GM21786 (cell line): ENCODE results near the gene RALGPS1.

Source experiments
- ATAC-seq: cut with Tn5 transposase; IDR thresholded peaks from one replicate; pipeline ENCODE4 v1.9.1; 2021; ENCODE audit not compliant: unreplicated experiment

The RALGPS1 gene

DNA sequence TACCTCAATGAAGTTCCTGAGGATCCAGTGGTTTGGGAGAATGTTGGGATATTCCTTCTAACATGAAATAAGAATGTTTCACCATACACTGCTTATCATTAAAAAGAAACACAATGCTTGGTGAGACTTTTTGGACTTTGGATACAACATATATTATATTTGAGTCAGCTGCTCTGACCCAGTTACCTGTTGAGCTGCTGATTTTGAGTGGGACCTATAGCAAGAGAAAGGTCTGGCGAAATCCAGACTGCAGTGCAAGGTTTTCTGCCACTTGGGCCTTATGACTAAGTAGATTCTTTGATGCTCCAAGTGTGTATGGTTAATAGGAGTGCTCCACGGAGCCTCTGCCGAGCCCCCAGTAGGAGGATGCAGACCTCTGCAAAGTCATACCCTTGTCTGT is 10.0 kb upstream of the RALGPS1 start:
- ATAC-seq = no peak

DNA sequence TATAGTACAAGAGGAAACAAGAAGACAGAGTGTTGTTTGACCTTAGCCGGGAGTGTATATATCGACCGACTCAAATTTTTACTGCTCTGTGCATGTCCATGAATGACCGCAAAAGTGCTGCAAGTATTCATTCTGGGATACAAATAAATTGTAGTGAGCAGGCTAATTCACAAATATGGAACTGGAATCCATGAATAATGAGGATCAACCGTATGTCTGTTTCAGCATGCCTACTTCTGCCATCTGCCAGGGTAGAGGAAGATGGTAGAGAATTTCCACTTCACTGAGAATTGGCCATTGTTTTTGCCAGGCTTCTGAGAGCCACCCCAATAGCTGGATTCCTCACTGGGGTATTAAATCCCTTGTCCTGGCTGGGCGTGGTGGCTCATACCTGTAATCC is 8.5 kb upstream of the RALGPS1 start:
- no peak for ATAC-seq

DNA sequence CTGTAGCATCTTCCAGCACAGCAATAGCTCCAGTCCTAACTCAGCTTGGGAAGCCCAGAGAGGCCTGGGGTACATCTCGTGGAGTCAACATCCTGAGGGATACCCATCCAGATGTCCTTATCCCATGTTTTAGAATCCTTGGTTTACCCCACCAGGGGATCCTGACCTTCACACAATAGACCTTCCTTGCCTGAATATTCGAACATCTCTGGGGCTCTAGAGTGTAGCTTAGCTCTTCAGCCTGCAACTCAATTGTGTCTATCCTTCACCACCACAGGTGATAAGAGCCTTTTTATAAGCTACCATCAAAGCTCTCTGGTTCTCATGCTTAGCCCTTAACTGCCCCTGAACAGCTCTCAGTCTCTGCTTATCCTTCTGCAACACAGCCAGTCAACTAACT is 7.5 kb upstream of the RALGPS1 start:
- ATAC-seq = no peak

DNA sequence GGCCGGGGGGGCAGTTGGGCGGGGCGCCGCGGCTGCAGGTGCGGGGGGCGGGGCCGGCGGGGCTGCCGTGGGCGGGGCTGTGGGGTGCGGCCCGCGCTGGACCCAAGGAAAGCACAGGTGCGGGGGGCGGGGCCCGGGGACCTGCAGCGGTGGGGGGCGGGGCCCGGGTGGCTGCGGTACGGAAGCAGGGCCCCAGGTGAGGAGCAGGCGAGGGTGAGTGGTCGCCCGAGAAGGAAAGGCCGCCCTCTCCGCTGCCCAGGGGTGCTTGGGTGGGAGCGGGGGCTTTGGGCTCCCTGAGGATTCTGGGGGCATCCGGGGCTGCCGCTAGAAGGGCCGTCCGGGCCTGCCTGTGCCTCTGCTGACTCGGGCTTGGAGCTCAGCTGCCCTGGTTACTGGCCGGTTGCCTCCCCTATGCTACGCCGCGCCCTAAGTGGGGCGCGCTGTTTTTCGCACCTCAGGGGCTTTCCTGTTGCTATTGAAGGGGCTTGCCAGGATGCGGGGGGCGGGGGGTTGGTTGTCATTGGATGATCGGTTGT is 767 bp downstream of the RALGPS1 start:
- no peak for ATAC-seq

DNA sequence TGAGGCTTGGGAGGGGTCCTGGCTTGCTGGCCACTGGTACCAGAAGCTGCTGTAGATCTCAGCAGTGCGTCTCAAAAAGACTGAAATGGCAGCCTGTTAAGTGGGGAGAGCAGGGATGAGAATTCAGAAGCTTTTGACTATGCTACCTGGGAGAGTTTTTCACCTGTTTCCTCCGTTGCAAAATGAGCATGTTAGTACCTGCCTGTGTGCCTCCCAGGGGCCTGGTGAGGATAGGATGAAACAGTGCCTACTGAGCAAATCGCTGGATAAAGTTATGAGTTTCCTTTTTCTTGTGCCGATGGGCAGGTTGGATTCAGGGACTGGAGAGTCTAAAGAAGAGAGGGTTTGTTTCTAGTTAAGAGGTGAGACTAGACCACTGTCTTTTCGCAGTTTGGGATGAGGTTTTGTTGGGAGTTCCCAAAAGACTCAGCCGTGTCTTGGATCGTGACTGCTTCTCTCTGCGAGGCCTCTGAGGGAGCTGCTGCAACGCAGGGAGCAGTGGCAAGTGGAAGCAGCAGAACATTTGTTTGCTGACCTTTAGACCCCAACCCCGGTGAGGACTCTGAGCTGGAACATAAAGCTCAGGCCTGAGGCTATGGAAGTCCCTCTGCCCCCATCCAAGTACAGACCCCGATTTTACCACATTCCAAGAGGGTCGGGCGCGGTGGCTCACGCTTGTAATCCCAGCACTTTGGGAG is 1.4 kb downstream of the RALGPS1 start:
- ATAC-seq = no peak

DNA sequence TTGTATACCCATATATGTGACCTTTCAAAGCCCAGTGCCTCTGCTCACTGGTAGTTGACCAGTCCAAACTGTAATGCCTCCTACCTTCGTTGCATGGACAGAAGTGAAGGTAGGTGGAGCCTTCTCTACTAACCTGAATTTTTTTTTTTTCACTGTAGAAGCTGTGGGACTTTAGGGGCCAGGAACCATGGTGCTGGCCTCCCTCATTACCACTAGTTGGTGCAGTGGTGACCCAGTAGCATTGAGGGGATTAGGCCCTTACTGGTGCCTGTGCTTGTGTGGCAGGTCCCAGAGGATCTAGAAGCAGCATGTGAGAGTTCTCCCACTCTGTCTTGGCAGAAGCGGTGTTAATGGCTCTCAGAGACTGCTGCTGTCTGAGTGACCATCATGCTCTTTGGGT is 2.3 kb downstream of the RALGPS1 start:
- ATAC-seq = no peak

DNA sequence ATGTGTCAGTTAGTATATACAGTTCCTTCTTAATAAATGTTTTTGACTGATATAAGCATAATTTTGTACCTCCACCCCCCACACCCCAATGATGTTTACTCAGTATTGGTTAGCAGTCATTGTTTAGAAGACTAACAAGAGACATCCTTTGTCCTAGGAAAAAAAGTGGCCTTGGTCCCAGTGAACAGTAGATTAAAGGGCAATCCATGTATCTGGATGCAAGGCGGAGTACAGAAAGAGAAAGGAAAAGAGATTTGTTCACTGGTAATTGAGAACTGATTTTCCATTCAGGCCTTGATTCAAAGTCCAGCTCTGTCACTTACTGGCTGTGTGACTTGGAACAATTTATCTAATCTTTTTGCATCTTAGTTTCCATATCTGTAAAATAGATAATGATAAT is 4.6 kb downstream of the RALGPS1 start:
- ATAC-seq = no peak

DNA sequence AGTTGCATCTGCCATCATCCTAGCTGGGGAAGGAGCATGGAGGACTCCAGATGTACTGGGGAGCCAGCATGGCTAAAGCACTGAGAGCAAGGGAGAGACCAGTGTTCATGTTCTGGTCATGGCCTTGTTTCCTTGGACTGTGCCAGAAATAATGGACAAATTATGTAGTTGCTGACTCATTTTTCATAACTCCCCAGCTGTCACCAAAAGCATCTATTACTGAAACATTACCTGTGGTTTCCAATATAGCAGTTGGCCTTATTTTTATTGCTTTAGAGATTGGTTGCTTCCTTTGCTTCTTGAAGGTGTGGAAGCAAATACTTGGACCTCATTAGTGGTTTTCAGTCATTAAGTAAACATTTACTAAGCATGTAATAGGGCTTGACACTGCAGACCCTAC is 11.3 kb downstream of the RALGPS1 start:
- ATAC-seq = no peak

DNA sequence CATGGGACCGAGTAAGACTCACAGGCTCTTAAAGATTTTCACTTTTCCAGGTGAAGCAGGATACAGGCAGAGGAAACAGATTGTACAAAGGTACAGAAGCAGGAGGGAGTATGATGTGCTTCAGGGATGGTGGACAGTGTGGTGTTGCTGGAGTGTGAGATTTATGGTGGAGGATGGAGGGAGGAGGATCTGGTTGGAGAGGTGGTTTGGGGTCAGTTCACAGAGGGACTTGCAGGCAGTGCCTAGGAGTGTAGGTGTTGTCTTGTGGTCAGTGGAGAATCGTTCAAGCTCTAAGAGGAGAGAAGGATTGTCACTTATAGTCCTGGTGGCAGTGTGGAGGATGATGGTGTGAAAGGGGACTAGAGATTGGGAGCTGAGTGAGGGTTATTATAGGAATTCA is 11.8 kb downstream of the RALGPS1 start:
- ATAC-seq = no peak

DNA sequence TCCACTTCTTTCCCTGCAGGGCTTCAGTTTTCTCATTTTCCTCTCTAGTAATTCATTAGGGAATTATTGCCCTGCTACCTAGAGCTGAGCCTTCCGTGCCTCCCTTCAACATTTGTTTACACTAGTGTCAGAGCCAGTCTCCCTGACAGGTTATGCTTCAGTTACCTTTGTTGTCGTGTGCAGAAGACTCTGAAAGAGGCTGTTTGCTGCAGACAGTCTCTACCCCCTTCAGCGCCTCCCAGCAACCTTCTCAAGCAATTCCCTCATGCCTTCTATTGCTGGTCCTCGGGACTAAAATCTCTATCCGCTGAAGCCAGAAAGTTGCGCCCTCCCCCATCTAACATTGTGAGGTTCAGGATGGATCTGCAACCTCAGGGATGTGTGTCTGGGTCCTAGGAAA is 12.8 kb downstream of the RALGPS1 start:
- no peak for ATAC-seq

DNA sequence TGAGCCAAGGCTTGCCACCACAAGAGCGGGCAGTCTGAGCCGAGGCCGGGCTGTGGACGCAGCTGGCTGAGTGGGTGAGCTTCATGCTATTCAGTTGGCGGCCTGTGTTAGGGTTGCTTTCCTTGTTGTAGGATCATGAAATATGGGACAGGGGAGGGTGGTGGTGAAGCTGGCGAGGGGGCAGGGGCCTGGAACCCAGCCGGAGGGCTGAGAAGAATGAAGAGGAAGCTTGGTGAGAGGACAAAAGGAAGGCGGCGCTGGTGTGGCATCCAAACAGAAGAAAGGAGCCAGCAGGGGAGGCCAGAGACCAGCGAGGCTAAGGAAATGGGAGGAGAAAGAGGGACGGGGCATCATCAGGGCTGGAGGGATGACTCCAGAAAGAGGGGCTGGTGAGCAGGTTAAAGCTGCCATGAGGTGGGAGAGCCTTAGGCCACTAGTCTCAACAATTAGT is 18.3 kb downstream of the RALGPS1 start:
- ATAC-seq = no peak

DNA sequence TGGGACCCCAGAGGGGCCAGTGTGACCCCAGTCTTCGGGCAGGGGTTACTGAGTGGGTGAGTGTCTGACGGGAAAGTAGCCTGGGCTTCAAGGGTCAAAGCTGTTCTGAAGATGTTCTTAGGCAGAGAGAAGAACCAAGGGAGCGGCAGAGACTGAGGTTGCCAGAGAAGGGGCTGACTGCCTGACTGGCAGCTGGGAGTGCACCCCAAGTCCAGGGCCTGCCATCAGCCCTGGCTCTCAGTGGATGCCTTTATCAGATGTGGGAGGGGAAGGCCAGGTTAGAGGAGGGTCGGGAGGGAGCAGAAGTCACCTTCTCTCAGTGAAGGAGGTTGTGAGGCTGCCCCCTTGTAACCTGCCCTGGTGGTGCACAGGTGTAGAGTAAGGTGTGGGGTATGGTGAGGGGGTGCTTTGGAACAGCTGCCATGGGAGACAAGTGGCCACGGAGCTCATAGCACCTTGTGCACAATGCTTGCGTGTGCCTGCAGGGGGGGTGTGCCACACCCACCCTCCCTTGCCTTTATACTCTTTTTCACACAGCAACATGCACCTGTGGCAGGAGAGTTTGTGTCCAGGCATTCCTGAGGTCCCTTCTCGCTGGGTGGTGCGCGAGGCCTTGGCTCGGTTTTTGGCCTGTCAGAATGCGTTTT is 18.9 kb downstream of the RALGPS1 start:
- ATAC-seq = no peak

DNA sequence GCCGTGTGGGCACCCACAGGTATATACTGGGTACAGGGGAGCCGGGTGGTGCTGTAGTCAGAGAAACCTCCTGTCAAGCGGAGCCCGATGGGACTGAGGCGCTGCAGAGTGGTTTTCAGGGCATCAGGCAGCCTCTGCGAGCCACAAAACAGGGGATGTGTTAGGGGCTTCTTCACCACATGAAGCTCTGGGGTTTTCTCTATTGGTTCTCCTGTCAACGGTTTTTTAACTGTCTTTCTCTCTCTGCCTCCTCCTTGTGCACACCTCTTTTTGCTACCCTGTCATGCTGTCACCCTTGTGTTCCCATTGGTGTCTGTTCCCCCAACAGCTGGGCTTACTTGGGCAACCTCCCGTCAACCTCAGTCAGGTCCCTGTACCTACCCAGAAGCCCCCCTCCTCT is 19.9 kb downstream of the RALGPS1 start:
- no peak for ATAC-seq

DNA sequence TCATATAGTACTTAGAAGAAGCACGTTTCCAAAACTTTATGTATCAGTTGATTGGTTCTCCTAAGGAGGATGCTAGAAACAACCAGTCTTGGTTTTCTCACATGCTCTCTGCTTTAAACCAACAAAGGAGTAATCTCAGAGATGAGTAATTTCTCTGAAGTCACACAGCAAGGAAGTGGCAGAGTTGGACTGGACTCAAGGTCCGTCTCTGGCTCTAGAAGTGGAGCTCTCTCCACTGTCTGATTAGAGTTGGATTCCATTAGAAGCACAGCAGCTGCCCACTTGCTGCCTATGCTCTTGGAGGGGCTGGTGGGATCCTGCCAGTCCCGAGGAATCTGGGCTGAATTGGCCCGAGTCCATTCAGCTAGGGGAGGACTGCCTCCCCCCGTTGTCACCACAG is 21.0 kb downstream of the RALGPS1 start:
- ATAC-seq = no peak

DNA sequence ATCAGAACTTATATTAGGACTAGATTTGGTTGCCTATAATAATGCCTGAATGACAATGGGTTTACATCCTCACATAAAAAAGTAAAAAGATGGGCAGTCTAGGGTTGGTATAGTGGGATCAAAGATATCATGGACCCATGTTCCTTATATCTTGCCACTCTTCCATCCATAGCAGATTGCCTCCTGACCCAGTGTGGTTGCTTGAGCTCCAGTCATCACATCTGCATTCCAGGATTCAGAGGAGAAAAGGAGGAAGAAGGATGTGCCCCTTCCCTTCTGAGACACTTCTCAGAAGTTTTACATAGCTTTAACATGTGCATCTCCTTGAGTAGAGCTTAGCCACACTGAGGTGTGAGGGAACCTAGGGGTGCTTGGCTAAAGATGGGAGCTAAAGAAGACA is 22.9 kb downstream of the RALGPS1 start:
- no peak for ATAC-seq

DNA sequence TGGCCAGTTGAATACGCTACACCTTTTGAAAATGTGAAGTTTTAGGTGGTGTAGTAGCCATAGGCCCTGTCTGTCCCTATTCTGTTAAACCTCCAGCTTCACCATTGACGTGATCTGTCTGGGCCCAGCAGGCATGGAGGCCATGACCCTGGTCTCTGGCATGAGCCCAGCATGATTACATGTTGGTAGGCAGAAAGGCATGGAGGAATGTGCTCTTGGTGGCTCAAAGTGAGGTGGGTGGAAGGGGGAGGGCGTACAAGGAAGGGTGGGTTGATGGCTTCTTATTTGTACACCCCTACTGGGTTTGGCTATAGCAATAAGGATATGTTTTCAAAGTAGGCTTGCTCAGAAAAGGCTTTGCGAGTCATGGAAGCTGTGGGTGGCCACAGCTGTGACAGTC is 23.7 kb downstream of the RALGPS1 start:
- no peak for ATAC-seq

DNA sequence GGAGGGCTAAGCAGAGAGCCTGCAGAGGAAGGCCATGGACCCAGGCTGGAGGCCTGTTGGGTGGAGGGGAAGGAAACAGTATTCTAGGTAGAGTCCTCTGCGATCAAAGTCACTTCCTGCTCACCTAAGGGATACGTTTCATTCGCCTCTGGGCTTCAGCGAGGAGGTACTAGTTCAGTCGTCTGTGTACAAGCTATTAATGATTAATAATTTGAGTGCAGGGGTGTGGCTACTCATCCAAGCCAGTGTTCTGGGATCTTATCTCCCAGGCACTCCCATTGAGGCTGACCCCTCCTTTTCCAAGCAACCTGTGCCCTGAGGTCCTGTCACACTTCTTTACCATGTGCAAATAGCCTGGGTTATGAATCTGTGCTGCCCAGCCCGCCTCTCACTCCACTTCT is 25.2 kb downstream of the RALGPS1 start:
- no peak for ATAC-seq

DNA sequence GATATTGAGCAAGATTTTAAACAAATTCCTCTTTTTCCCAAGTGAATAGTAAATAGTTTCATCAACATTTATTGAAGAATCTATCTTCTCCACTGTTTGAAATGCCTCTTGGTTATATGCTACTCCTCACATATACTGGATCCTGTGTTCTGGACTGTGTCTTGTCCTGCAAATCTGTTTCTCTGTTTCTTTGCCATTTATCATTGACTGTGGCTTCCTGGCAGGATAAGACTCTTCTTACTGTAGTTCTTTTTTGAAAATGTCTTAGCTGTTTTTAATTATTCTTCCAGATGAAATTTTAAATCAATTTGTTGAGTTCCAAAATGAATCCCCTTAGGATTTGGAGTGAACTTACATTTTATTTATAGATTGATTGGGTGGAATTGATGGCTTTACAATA is 27.8 kb downstream of the RALGPS1 start:
- no peak for ATAC-seq

DNA sequence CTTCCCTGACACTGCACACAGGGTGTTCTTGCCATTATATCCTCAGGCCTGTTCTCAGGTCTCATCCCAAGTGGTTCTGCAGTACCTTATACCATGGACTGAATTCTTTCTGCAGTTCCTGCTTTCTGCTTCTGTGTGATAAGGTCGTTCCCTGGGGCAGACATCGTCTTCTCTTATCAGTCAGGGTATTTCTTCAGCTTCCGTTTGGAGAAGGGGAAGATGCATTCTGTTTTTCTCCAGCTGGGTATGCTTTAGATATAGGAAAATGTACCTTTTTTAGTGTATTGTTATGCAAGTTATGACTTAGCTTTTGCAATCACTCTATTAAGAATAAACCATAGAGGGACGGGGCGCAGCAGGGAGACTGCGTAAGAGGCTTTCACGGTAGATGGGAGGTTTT is 31.1 kb downstream of the RALGPS1 start:
- ATAC-seq = no peak

DNA sequence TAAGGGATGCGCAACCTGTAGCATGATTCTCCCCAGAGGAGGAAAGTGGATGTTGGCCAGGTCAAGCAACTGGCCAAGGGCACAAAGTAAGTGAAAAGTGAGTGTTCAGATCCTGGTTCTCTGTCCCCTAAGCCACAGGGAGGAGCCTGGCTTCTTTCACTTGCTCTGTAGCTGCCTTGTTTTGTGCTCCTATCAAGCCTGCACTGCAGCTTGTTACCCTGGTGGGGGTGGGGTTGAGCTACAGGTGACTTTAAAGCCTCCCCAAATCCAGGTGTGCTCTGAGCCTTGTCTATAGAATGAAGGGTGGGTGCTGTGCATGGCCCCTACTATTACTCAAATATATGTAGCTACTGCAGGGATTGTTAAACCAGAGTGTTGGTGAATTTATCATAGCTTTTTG is 32.9 kb downstream of the RALGPS1 start:
- ATAC-seq = no peak

DNA sequence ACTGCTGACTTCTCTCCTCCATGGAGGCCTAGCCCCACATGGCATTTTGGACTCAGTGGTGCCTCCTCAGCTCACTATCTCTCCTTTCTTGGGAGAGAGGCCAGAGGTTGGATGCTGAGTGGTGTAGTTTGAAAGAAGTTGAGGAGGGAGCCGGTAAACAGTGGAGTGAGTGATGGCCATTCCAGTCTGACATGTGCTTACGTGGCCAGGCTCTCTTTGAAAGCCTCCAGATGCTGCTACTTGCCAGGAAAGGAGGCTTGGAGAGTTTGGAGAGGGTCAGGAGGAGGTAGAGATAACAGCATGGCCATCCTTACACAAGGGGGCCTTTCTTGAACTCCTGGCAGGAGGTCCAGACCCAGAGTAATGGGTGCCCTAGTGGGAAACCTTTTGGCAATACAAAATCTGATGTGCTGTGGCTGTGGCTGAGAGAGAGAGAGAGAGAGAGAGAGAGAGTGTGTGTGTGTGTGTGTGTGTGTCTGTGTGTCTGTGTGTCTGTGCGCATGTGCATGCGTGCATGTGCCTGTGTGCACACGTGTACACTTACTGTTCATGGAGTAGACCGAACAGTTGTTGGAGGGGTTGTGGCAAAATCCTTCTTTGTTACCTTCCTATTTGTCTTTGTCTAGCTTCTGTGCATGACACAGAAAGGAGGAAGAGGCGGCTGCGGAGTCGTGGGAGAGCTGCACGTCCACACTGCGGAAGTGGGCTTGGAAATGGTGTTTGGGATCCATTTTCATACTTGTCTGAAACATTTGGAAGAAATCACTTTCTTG is 37.8 kb downstream of the RALGPS1 start:
- no peak for ATAC-seq
